Activated CD8-positive, alpha-beta T cell treated with anti-CD3 and anti-CD28 coated beads for 36 hours (primary cell): Measurements from ENCODE around the gene EPHB1. TPM values are rescaled to one million over a fixed set of nuclear protein-coding genes. Genes with fewer than 3 reads are reported as not detected.

Experiments
- ATAC-seq: fragments of 200-7000 bp; cut with Tn5 transposase; one replicate; pipeline ENCODE4 v1.10.0; 2021; ENCODE audit warnings: mild to moderate bottlenecking, moderate library complexity
- CTCF ChIA-PET: fragments of 350-600 bp; sonication (Branson Sonifier 250); formaldehyde crosslinking; loops from one replicate; lab custom pipeline; 2021; ENCODE audit warnings: antibody characterized with exemption; lab: Charles Lee
- POLR2A ChIA-PET: fragments of 350-600 bp; sonication (Branson Sonifier 250); formaldehyde crosslinking; loops from one replicate; lab custom pipeline; 2021; ENCODE audit warnings: antibody characterized with exemption; lab: Charles Lee
- DNase-seq: peaks from one replicate; pipeline ENCODE4 v3.0.0-alpha.2; 2020
- H3K27ac Mint-ChIP-seq: one replicate; pipeline ENCODE4 v1.8.0; 2021; ENCODE audit warnings: mild to moderate bottlenecking, mixed read lengths
- H3K27me3 Mint-ChIP-seq: one replicate; pipeline ENCODE4 v1.8.0; 2021; ENCODE audit warnings: mixed read lengths
- H3K36me3 Mint-ChIP-seq: one replicate; pipeline ENCODE4 v1.8.0; 2021; ENCODE audit warnings: low read depth, mixed read lengths
- H3K4me1 Mint-ChIP-seq: one replicate; pipeline ENCODE4 v1.8.0; 2021; ENCODE audit warnings: low read depth, mixed read lengths
- H3K4me3 Mint-ChIP-seq: one replicate; pipeline ENCODE4 v1.8.0; 2021; ENCODE audit warnings: mild to moderate bottlenecking, moderate library complexity, mixed read lengths
- H3K9me3 Mint-ChIP-seq: one replicate; pipeline ENCODE4 v1.8.0; 2021; ENCODE audit warnings: mixed read lengths
- CTCF ChIP-seq: fragments of 200-600 bp; IDR thresholded peaks from one replicate; pipeline ENCODE4 v1.8.0; 2022; ENCODE audit warnings: antibody characterized with exemption, mild to moderate bottlenecking
- intact Hi-C: fragments of 100-400 bp; cut with micrococcal nuclease; formaldehyde crosslinking; loops from one replicate; pipeline ENCODE4 v1.10.0; 2022
- total RNA-seq, 2 experiments: library from RNA; stranded (reverse); gene quantifications; one replicate each; pipeline ENCODE4 v1.2.3, GENCODE V29; 2021

Gene EPHB1
- total RNA-seq, 2 experiments from 2014 or later = 0.78 TPM; not detected in 1

- ChIA-PET POLR2A (no interaction called here), CTCF (no interaction called here)
- no peak overlapping the region for H3K4me3 Mint-ChIP-seq
- intact Hi-C loops = no loop called here
- DNase-seq = no peak
- H3K36me3 Mint-ChIP-seq = no peaks in the 10 kb centered on the region
- no peak for TF ChIP-seq CTCF
- H3K27ac Mint-ChIP-seq = no peak overlapping the region
- H3K4me1 Mint-ChIP-seq = no peaks in the 10 kb centered on the region
- ATAC-seq = no peak
- H3K27me3 Mint-ChIP-seq = no peaks in the 10 kb centered on the region
- no peaks in the 10 kb centered on the region for H3K9me3 Mint-ChIP-seq
These were observed 97.3 kb downstream of the EPHB1 start for GRCh38 chr3:134892326-134892725.

GRCh38 chr3:134892761-134893160 lies 97.7 kb downstream of the EPHB1 start:
- Mint-ChIP-seq H3K27ac (no peak overlapping the region), H3K4me1 (no peaks in the 10 kb centered on the region), H3K36me3 (no peaks in the 10 kb centered on the region), H3K4me3 (no peak overlapping the region), H3K9me3 (no peaks in the 10 kb centered on the region), H3K27me3 (no peaks in the 10 kb centered on the region)
- ATAC-seq = no peak
- ChIA-PET CTCF (no interaction called here), POLR2A (no interaction called here)
- no peak for TF ChIP-seq CTCF
- DNase-seq = no peak
- intact Hi-C loops = no loop called here

- Mint-ChIP-seq H3K27ac (no peak overlapping the region), H3K27me3 (no peaks in the 10 kb centered on the region), H3K4me1 (no peaks in the 10 kb centered on the region), H3K9me3 (no peaks in the 10 kb centered on the region), H3K4me3 (no peak overlapping the region), H3K36me3 (no peaks in the 10 kb centered on the region)
- no peak for ATAC-seq
- no peak for TF ChIP-seq CTCF
- POLR2A ChIA-PET = no interaction called here
- intact Hi-C loops = no loop called here
- CTCF ChIA-PET = no interaction called here
- no peak for DNase-seq
These were observed 99.5 kb downstream of the EPHB1 start for GRCh38 chr3:134894533-134894932.

GRCh38 chr3:134895181-134895580 lies 100.1 kb downstream of the EPHB1 start:
- Mint-ChIP-seq H3K9me3 (no peaks in the 10 kb centered on the region), H3K4me1 (no peaks in the 10 kb centered on the region), H3K36me3 (no peaks in the 10 kb centered on the region), H3K4me3 (no peak overlapping the region), H3K27me3 (no peaks in the 10 kb centered on the region), H3K27ac (no peak overlapping the region)
- ChIA-PET CTCF (no interaction called here), POLR2A (no interaction called here)
- TF ChIP-seq CTCF = no peak
- no peak for ATAC-seq
- DNase-seq = no peak
- intact Hi-C loops = no loop called here

- no peak overlapping the region for H3K27ac Mint-ChIP-seq
- no peak for TF ChIP-seq CTCF
- H3K9me3 Mint-ChIP-seq = no peaks in the 10 kb centered on the region
- POLR2A ChIA-PET = no interaction called here
- CTCF ChIA-PET = no interaction called here
- H3K4me1 Mint-ChIP-seq = no peaks in the 10 kb centered on the region
- DNase-seq (no peak), ATAC-seq (no peak)
- peaks cover 2% of the 10 kb centered on the region for H3K27me3 Mint-ChIP-seq
- intact Hi-C loops = no loop called here
- no peak overlapping the region for H3K4me3 Mint-ChIP-seq
- H3K36me3 Mint-ChIP-seq = no peaks in the 10 kb centered on the region
These were observed 101.1 kb downstream of the EPHB1 start for GRCh38 chr3:134896141-134896540.
